Endothelial cell of umbilical vein (primary cell): Measurements from ENCODE around the gene LCN15. TPM values are rescaled to one million over a fixed set of nuclear protein-coding genes. Genes with fewer than 3 reads are reported as not detected.

Experiments used
- BruUV-seq: library from RNA; stranded (reverse); fragments of 400-500 nt; replicated peaks from 2 replicates; lab custom pipeline; 2021; lab: Mats Ljungman, UMichigan
- CTCF ChIA-PET: fragments of 300-600, 350-600 bp; sonication (Branson Sonifier 250); formaldehyde crosslinking; loops from one replicate; lab custom pipeline; 2021; ENCODE audit warnings: antibody characterized with exemption, inconsistent platforms; lab: Charles Lee
- POLR2A ChIA-PET: fragments of 300-600, 350-600 bp; sonication (Branson Sonifier 250); formaldehyde crosslinking; loops from one replicate; lab custom pipeline; 2021; ENCODE audit warnings: antibody characterized with exemption, inconsistent platforms; lab: Charles Lee
- DNase-seq: peaks from one replicate; pipeline ENCODE4 v3.0.0-alpha.2; 2011; ENCODE audit warnings: low read depth, low spot score
- FAIRE-seq: peaks from 2 replicates; lab custom pipeline; 2011; peaks lifted over from hg19 to GRCh38; lab: Jason Lieb, UNC
- H2AFZ ChIP-seq: 2 replicates; pipeline ENCODE4 v1.6.0; 2012; ENCODE audit warnings: low read depth, low read length, control low read depth, inconsistent platforms
- H3K27ac ChIP-seq: 2 replicates; pipeline ENCODE4 v1.5.1; 2011; ENCODE audit warnings: low read depth, mild to moderate bottlenecking, control low read depth, low read length, moderate library complexity; ENCODE audit not compliant: insufficient read depth
- H3K27me3 ChIP-seq, 2 experiments: 2 replicates each; pipeline versions ENCODE4 v1.6.0 to v1.6.1; 2011; ENCODE audit warnings: low read length in 2 of 2, mixed read lengths in 1 of 2; ENCODE audit not compliant: control insufficient read depth in 2 of 2, insufficient read depth in 2 of 2
- H3K36me3 ChIP-seq, 2 experiments: 2 replicates in 1 of 2; 3 replicates in 1 of 2; pipeline ENCODE4 v1.5.1; 2011; ENCODE audit warnings: low read length in 2 of 2, mild to moderate bottlenecking in 1 of 2, moderate library complexity in 1 of 2; ENCODE audit not compliant: control insufficient read depth in 2 of 2, insufficient read depth in 2 of 2; ENCODE audit errors: extremely low read depth in 1 of 2
- H3K4me1 ChIP-seq: 3 replicates; pipeline ENCODE4 v1.5.1; 2011; ENCODE audit warnings: mild to moderate bottlenecking, low read length; ENCODE audit not compliant: control insufficient read depth, insufficient read depth; ENCODE audit errors: extremely low read depth
- H3K4me2 ChIP-seq: 2 replicates; pipeline ENCODE4 v1.6.1; 2011; ENCODE audit warnings: low read length, control low read depth, mixed read lengths; ENCODE audit not compliant: insufficient read depth
- H3K4me3 ChIP-seq, 3 experiments: fragments of 200-600 bp in 1 of 3; sonication (generic), shearing (Covaris generic) in 1 of 3; replicated peaks in 1 of 3; 2 replicates each; pipeline ENCODE4 v1.5.1; 2011 to 2016; ENCODE audit warnings: control low read depth in 3 of 3, low read length in 3 of 3, mild to moderate bottlenecking in 2 of 3, inconsistent platforms in 1 of 3, low read depth in 1 of 3, moderate library complexity in 1 of 3; ENCODE audit not compliant: insufficient read depth in 1 of 3
- H3K79me2 ChIP-seq: 2 replicates; pipeline ENCODE4 v1.6.0; 2012; ENCODE audit warnings: low read length, inconsistent platforms; ENCODE audit not compliant: control insufficient read depth, insufficient read depth
- H3K9ac ChIP-seq: replicated peaks from 2 replicates; pipeline ENCODE3; 2011; ENCODE audit warnings: low read length, control low read depth; ENCODE audit not compliant: insufficient read depth; ENCODE audit errors: extremely low read depth
- H3K9me1 ChIP-seq: replicated peaks from 3 replicates; pipeline ENCODE4 v1.6.0; 2011; ENCODE audit warnings: mild to moderate bottlenecking, low read length; ENCODE audit not compliant: control insufficient read depth, insufficient read depth; ENCODE audit errors: extremely low read depth
- H3K9me3 ChIP-seq: replicated peaks from 2 replicates; pipeline ENCODE4 v1.5.1; 2012; ENCODE audit warnings: low read length, inconsistent platforms; ENCODE audit not compliant: control insufficient read depth, insufficient read depth
- H4K20me1 ChIP-seq: replicated peaks from 2 replicates; pipeline ENCODE3; 2011; ENCODE audit warnings: mild to moderate bottlenecking, low read length; ENCODE audit not compliant: control insufficient read depth, insufficient read depth; ENCODE audit errors: extremely low read depth
- CTCF ChIP-seq, 2 donors: IDR thresholded peaks; 1 replicate in 1 of 2; 2 replicates in 1 of 2; pipeline ENCODE4 v1.5.1; 2011; ENCODE audit warnings: low read length in 2 of 2, mild to moderate bottlenecking in 2 of 2, moderate library complexity in 2 of 2, control low read depth in 1 of 2, inconsistent platforms in 1 of 2, low read depth in 1 of 2; ENCODE audit not compliant: insufficient read depth in 1 of 2; ENCODE audit errors: extremely low read depth in 1 of 2
- EZH2 ChIP-seq: IDR thresholded peaks from 2 replicates; pipeline ENCODE4 v1.6.1; 2012; ENCODE audit warnings: borderline replicate concordance, low read depth, mild to moderate bottlenecking, moderate library complexity, low read length, inconsistent platforms; ENCODE audit not compliant: severe bottlenecking
- FOS ChIP-seq: IDR thresholded peaks from 2 replicates; pipeline ENCODE4 v1.6.1; 2011; ENCODE audit warnings: mild to moderate bottlenecking, low read length, moderate library complexity, borderline replicate concordance; ENCODE audit not compliant: insufficient read depth
- GATA2 ChIP-seq: IDR thresholded peaks from 2 replicates; pipeline ENCODE4 v1.7.0; 2011; ENCODE audit warnings: low read depth, mild to moderate bottlenecking, moderate library complexity, mixed read lengths, low read length; ENCODE audit not compliant: insufficient read length, insufficient read depth
- JUN ChIP-seq: IDR thresholded peaks from 2 replicates; pipeline ENCODE4 v1.6.1; 2011; ENCODE audit warnings: borderline replicate concordance, low read depth; ENCODE audit not compliant: insufficient read length, insufficient read depth
- MYC ChIP-seq: IDR thresholded peaks from one replicate; pipeline ENCODE4 v1.6.1; 2011; ENCODE audit warnings: mild to moderate bottlenecking, low read depth, low read length
- POLR2A ChIP-seq: IDR thresholded peaks from 2 replicates; pipeline ENCODE4 v1.6.1; 2012; ENCODE audit warnings: low read depth, mild to moderate bottlenecking, control low read depth, low read length
- POLR2AphosphoS5 ChIP-seq: IDR thresholded peaks from 2 replicates; pipeline ENCODE4 v1.6.1; 2012; ENCODE audit warnings: low read depth, mild to moderate bottlenecking, control low read depth, low read length, moderate library complexity; ENCODE audit not compliant: insufficient read depth
- dilution Hi-C: fragments of 300-500 bp; cut with MboI; formaldehyde crosslinking; loops from one replicate; pipeline ENCODE4 v1.15.0; 2019; ENCODE audit warnings: low sequenced_read_pairs; ENCODE audit not compliant: extremely low pct_ligation_motif_present
- intact Hi-C: fragments of 100-400 bp; cut with micrococcal nuclease; formaldehyde crosslinking; loops from one replicate; pipeline ENCODE4 v1.10.0; 2022
- polyA plus RNA-seq, 4 experiments: library from polyadenylated mRNA; depleted of rRNA in 3 of 4; stranded (reverse) in 3 of 4; unstranded in 1 of 4; fragments of >200 nt; gene quantifications; 2 replicates each; pipeline versions ENCODE4 v1.2.1 to v1.2.3, GENCODE V29; 2011 to 2012; ENCODE audit warnings: missing spikeins in 1 of 4
- total RNA-seq: library from RNA; stranded (reverse); gene quantifications from 2 replicates; pipeline ENCODE4 v1.2.3, GENCODE V29; 2021

Gene LCN15
- total and polyA plus RNA-seq, 2 donors (not counting 3 experiments of a cell fraction or from before 2014, with no cell fraction given): not detected

- TF ChIP-seq GATA2 (no peak), POLR2AphosphoS5 (no peak), POLR2A (no peak), JUN (no peak)
- DNase-seq (no peak), FAIRE-seq (no peak)
- no peak within 1 kb of the TSS for H3K9ac ChIP-seq
- BruUV-seq: no TSS peak
- CTCF ChIA-PET: no interaction called here
- intact Hi-C loops (no loop called here), dilution Hi-C loops (no loop called here)
- POLR2A ChIA-PET: no interaction called here
- no peaks in the 10 kb centered on the region for H3K9me3 ChIP-seq
- H3K27ac ChIP-seq: no peak within 1 kb of the TSS
- no peak within 1 kb of the TSS for H2AFZ ChIP-seq
- H3K4me1 ChIP-seq: no peaks in the 10 kb centered on the region
- H3K79me2 ChIP-seq: no peaks in the 10 kb centered on the region
- H3K27me3 ChIP-seq: peaks cover 3 to 5% of the 10 kb centered on the region in 2 experiments
- no peak within 1 kb of the TSS for H3K4me2 ChIP-seq
- no peaks in the 10 kb centered on the region for H3K36me3 ChIP-seq
- no peaks in the 10 kb centered on the region for H3K9me1 ChIP-seq
- no peaks in the 10 kb centered on the region for H4K20me1 ChIP-seq
- H3K4me3 ChIP-seq: no peak within 1 kb of the TSS
Measured at GRCh38 chr9:136748201-136748600, 16.1 kb downstream of the LCN15 start, which contains the start of gene LCN6. LCN6 (minus strand) TSS chr9:136748525; CDS start chr9:136748483, 42 bp downstream.

- no peaks in the 10 kb centered on the region for H3K36me3 ChIP-seq
- no peaks in the 10 kb centered on the region for H4K20me1 ChIP-seq
- H3K27ac ChIP-seq: no peak overlapping the region
- no peak overlapping the region for H2AFZ ChIP-seq
- no peaks in the 10 kb centered on the region for H3K9me1 ChIP-seq
- FAIRE-seq (no peak), DNase-seq (no peak)
- intact Hi-C loops: no loop called here
- H3K4me2 ChIP-seq: no peak overlapping the region
- dilution Hi-C loops: no loop called here
- no peaks in the 10 kb centered on the region for H3K79me2 ChIP-seq
- H3K4me3 ChIP-seq: no peak overlapping the region
- ChIA-PET CTCF (no interaction called here), POLR2A (no interaction called here)
- no peak overlapping the region for H3K9ac ChIP-seq
- no peaks in the 10 kb centered on the region for H3K4me1 ChIP-seq
- no peak for TF ChIP-seq POLR2A
- no peak for TF ChIP-seq EZH2
- TF ChIP-seq FOS: no peak
- no peak for TF ChIP-seq CTCF (IDR thresholded peaks at IDR 0.05; ENCODE audit: extremely low read depth in 1 of 2, insufficient read depth in 1 of 2, low read depth in 1 of 2, low read length in 2 of 2)
- TF ChIP-seq MYC: no peak
- no peak for TF ChIP-seq JUN
- BruUV-seq: no TSS peak
- peaks cover 3 to 5% of the 10 kb centered on the region in 2 experiments for H3K27me3 ChIP-seq
- H3K9me3 ChIP-seq: no peaks in the 10 kb centered on the region
Measured at GRCh38 chr9:136747161-136748060, 16.9 kb downstream of the LCN15 start.
